Measurements from ENCODE around the gene ZNF578. TPM values are rescaled to one million over a fixed set of nuclear protein-coding genes. Genes with fewer than 3 reads are reported as not detected.

The ZNF578 gene
- total and polyA plus RNA-seq, 9 of the 15 experiments (the other 6 are each of a cell fraction or from before 2014, with no cell fraction given): 0.05 to 0.29 (median 0.15) TPM

GRCh38 chr19:52527134-52527955 is 74.0 kb downstream of the ZNF578 start, which contains the start of gene ZNF808 (continued):
- TF ChIP-seq, protein P1, sequence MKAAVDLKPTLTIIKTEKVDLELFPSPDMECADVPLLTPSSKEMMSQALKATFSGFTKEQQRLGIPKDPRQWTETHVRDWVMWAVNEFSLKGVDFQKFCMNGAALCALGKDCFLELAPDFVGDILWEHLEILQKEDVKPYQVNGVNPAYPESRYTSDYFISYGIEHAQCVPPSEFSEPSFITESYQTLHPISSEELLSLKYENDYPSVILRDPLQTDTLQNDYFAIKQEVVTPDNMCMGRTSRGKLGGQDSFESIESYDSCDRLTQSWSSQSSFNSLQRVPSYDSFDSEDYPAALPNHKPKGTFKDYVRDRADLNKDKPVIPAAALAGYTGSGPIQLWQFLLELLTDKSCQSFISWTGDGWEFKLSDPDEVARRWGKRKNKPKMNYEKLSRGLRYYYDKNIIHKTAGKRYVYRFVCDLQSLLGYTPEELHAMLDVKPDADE (conservative IDR thresholded peaks at IDR 0.05; ENCODE audit: control insufficient read depth, low read depth, low read length): 0 out of 2 replicates have a peak, but pooled peaks have one; percentile 46
- TF ChIP-seq DNMT1 (IDR thresholded peaks at IDR 0.05): no peak
- no peak for TF ChIP-seq KLF1 (tag; IDR thresholded peaks at IDR 0.05)
- TF ChIP-seq SOX6 (IDR thresholded peaks at IDR 0.05): 0 out of 2 replicates have a peak, but pooled peaks have one; percentile 15
- no peak for TF ChIP-seq ZNF79 (CRISPR knock-in tag; IDR thresholded peaks at IDR 0.05; ENCODE audit: low read depth)
- no peak for TF ChIP-seq RBM22 (IDR thresholded peaks at IDR 0.05; ENCODE audit: low read depth, low read length, poor library complexity, severe bottlenecking)
- TF ChIP-seq, protein P2, sequence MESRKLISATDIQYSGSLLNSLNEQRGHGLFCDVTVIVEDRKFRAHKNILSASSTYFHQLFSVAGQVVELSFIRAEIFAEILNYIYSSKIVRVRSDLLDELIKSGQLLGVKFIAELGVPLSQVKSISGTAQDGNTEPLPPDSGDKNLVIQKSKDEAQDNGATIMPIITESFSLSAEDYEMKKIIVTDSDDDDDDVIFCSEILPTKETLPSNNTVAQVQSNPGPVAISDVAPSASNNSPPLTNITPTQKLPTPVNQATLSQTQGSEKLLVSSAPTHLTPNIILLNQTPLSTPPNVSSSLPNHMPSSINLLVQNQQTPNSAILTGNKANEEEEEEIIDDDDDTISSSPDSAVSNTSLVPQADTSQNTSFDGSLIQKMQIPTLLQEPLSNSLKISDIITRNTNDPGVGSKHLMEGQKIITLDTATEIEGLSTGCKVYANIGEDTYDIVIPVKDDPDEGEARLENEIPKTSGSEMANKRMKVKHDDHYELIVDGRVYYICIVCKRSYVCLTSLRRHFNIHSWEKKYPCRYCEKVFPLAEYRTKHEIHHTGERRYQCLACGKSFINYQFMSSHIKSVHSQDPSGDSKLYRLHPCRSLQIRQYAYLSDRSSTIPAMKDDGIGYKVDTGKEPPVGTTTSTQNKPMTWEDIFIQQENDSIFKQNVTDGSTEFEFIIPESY (CRISPR knock-in tag; IDR thresholded peaks at IDR 0.05): peak; percentile 59; the same call in 1 of the 2 replicates
- TF ChIP-seq, protein P3, sequence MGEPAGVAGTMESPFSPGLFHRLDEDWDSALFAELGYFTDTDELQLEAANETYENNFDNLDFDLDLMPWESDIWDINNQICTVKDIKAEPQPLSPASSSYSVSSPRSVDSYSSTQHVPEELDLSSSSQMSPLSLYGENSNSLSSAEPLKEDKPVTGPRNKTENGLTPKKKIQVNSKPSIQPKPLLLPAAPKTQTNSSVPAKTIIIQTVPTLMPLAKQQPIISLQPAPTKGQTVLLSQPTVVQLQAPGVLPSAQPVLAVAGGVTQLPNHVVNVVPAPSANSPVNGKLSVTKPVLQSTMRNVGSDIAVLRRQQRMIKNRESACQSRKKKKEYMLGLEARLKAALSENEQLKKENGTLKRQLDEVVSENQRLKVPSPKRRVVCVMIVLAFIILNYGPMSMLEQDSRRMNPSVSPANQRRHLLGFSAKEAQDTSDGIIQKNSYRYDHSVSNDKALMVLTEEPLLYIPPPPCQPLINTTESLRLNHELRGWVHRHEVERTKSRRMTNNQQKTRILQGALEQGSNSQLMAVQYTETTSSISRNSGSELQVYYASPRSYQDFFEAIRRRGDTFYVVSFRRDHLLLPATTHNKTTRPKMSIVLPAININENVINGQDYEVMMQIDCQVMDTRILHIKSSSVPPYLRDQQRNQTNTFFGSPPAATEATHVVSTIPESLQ (CRISPR knock-in tag; IDR thresholded peaks at IDR 0.05): no peak
- TF ChIP-seq BHLHE40 (IDR thresholded peaks at IDR 0.05; ENCODE audit: low read length): no peak
- TF ChIP-seq HDAC2 (IDR thresholded peaks at IDR 0.05): no peak; the same call in 1 of the 2 replicates
- TF ChIP-seq ZKSCAN8 (CRISPR knock-in tag; IDR thresholded peaks at IDR 0.05): no peak
- peak; percentile 76 for TF ChIP-seq POLR2AphosphoS5 (IDR thresholded peaks at IDR 0.05; ENCODE audit: control insufficient read depth, insufficient read depth, low read depth, low read length)
- TF ChIP-seq ZNF644 (tag; IDR thresholded peaks at IDR 0.05; ENCODE audit: low read depth): no peak
- peak in 1 of 2 experiments; percentile 61 for TF ChIP-seq E2F6 (IDR thresholded peaks at IDR 0.05; ENCODE audit: borderline replicate concordance in 1 of 2, extremely low read depth in 1 of 2, insufficient read depth in 1 of 2, insufficient read length in 1 of 2, low read depth in 1 of 2, low read length in 1 of 2, poor library complexity in 1 of 2, severe bottlenecking in 1 of 2)
- TF ChIP-seq MTA2 (IDR thresholded peaks at IDR 0.05; ENCODE audit: low read depth): no peak
- TF ChIP-seq ZNF133 (CRISPR knock-in tag; IDR thresholded peaks at IDR 0.05): no peak
- no peak for TF ChIP-seq ZZZ3 (IDR thresholded peaks at IDR 0.05)
- no peak for TF ChIP-seq HDAC8 (tag; IDR thresholded peaks at IDR 0.05)
- TF ChIP-seq CEBPG (CRISPR knock-in tag; IDR thresholded peaks at IDR 0.05): no peak
- TF ChIP-seq CEBPG (tag; conservative IDR thresholded peaks at IDR 0.05 in 1 of 2, IDR thresholded peaks at IDR 0.05 in 1 of 2): no peak
- no peak for TF ChIP-seq NCOA4 (IDR thresholded peaks at IDR 0.05; ENCODE audit: partially characterized antibody)
- TF ChIP-seq GTF2F1 (IDR thresholded peaks at IDR 0.05; ENCODE audit: low read depth, low read length): no peak
